NCI-H1092 treated with DMSO at 0.1 percent for 48 hours (cell line): ENCODE results near the gene MDGA2.

ENCODE experiments used
- DNase-seq: peaks from one replicate; lab custom pipeline; 2025; lab: John Stamatoyannopoulos, UW

The MDGA2 gene

GRCh38 chr14:47120645-47121044, 554.8 kb downstream of the MDGA2 start:
- no peak for DNase-seq

DNA sequence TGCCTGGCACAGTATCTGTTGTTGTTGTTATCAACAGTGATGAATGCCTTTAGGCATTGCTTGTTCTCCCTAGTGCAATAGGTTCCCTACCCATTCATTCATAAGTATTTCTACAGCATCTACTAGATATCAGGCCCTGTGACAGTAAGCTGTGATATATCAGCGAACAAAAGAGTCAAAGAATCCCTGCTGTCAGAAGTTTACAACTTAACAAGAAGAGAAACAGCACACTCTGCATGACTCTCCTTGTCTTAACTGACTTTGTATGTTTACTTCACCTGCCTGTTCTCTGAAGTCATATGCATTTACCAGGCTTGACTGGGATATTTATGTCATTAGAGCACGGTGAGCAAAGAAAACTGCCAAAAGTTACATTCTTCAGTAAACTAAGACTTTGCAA, 571.6 kb downstream of the MDGA2 start:
- no peak for DNase-seq

DNA sequence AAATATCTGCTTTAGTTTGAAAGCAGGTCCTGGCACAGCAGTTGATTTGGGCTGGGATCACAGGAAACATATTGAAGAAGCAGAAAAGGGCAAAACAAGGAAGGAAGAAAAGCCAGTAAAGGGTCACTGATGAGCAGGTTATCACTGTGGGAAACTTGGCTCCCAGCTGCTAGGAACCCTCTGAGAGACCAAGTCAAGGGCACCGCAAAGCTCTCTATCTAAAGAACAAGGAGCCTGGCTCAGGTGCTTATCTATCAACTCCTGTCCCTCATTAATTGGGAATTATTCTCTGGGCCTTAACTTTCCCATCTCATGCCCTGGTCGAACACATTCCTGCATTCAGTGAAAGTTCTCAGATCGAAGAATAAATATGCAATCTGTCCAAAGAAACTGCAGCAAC, 572.9 kb downstream of the MDGA2 start:
- DNase-seq: no peak

- DNase-seq: no peak
Observed at GRCh38 chr14:47085678-47086077, 589.7 kb downstream of the MDGA2 start.

- DNase-seq: no peak
Observed at GRCh38 chr14:47065326-47065725, 610.1 kb downstream of the MDGA2 start.

DNA sequence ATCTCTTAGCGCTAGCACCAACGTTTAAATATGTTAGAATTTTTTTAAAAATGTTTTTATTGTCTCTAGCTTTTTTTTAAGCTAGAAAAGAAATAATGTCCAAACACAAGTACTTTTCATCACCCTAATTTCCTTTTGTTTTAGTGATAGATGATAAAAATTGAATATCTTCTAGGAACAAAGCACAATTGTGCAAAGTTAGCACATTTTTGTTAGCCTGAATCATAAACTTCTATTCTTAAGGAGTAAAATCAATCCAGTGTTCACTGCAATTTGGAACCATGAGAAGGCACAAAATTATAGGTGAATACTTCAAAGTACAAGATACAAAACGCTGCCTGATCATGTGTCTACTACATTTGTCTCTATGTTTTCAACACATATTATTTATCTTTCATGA, 615.4 kb downstream of the MDGA2 start:
- DNase-seq: no peak

- no peak for DNase-seq
Observed at GRCh38 chr14:47057364-47057763, 618.0 kb downstream of the MDGA2 start.

- DNase-seq: peak; percentile 38
Observed at GRCh38 chr14:47044841-47045240, 630.6 kb downstream of the MDGA2 start.

DNA sequence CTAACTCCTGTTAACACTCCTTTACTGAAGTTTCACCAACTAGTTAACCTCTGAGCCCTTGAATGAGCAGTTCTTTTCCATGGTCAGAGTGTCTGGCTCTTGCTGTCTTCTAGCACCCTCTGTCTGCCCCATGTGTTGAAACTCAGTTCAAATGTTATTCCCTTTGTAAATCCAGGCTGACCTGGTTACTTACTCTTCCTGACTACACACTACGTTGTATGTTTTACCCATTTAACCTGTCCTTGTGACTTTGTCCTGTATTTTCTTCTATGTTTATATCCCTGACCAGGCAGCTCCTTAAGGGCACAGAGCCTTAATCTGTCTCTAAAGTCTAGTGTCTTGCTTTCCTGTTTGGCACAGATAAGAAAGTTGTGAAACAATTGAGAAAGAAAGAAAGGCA, 634.9 kb downstream of the MDGA2 start:
- DNase-seq: peak; percentile 22

DNA sequence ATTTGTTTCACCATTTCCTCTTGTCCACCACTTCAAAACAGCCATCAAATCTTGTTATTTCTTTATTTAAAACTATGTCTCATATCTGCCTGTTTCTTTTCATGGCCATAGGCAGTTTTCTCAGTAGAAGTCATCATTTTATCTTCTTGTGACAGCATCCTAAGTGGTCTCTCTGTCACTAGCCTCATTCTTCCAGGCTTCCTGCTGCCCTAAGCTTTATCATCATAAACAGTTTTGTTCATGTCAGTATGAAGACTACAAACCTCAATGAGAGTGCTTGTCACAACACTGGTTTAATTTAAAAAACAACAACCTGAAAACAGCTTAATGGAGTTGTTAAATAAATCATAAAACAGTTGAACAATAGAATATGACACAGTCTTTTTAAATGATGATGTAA, 636.1 kb downstream of the MDGA2 start:
- no peak for DNase-seq

DNA sequence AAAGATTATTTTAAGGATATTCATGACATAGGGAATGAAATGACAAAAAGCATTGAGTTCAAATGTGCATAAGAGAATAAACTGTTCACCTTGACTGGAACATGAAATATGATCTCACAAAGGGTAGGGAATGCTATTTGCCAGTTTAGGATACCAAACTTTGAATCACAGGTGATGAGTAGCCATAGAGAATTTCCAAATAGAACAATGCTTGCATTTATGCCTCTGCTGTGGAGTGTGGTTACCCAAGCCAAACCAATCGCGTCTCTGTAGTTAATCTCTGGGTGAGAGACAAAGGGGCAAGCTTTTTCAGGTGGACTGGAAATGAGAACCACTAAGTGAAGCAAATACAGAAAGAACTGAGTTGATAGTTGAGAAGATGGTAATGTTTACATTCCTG, 652.7 kb downstream of the MDGA2 start:
- DNase-seq: no peak

GRCh38 chr14:47020500-47020899, 654.9 kb downstream of the MDGA2 start:
- no peak for DNase-seq

GRCh38 chr14:47012533-47013280, 662.7 kb downstream of the MDGA2 start:
- no peak for DNase-seq

DNA sequence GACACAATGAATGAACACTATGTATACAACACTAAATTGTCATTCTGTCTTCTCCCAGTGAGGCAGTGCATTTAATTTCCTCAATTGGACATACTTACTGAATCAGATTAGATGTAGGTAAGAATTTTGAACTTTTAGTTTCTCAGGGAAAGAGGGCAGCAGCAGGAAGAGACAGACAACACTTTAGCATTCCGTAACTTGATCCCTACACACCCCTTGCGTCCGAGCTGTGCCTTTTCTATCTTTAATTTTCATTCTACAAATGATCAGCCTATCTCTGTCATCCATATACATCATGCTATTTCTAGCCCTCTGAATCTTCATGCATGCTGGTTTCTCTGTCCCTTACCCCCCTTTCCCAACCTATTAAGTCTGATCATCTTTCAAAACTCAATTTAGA, 665.8 kb downstream of the MDGA2 start:
- no peak for DNase-seq

GRCh38 chr14:47008732-47009131, 666.7 kb downstream of the MDGA2 start:
- DNase-seq: no peak

GRCh38 chr14:46999661-47000060, 675.7 kb downstream of the MDGA2 start:
- no peak for DNase-seq

DNA sequence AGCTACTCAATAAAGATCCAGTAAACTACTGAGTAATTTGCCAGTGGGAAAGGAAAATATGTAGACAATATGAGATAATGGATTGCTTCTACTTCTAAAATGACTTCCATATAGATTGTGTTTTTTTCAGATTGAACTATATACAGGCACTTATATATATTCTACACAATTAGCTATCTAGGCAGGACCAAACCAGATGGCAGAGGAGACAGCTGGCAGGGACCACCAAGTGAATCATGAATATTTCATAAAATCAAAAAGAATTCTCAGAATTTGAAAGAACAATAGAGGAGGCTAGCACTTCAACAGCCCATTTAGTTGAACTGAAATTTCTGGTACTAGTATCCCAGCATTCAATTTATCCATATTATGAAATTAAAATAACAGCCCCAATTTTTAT, 685.8 kb downstream of the MDGA2 start:
- DNase-seq: no peak

DNA sequence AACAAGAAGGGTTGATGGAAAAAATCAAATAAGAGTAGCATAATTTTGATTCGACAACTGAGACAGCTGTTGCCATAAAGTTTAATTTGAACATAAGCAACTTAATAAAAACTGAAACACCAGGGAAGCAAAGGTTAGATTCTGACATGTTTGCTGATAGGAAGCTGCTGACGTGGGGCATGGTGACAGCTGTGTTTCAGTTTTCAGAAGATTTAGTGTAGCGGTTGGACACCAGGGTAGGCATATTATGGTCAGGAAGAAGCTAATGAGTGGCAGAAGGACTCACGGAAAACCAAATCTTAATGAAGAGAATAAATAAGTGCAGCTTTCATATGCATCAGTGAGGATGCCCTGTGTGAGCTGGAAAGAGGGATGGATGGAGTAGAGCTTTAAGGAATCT, 687.1 kb downstream of the MDGA2 start:
- no peak for DNase-seq

- DNase-seq: no peak
Observed at GRCh38 chr14:46985529-46986380, 689.6 kb downstream of the MDGA2 start.

GRCh38 chr14:46973295-46973694, 702.1 kb downstream of the MDGA2 start:
- DNase-seq: no peak

DNA sequence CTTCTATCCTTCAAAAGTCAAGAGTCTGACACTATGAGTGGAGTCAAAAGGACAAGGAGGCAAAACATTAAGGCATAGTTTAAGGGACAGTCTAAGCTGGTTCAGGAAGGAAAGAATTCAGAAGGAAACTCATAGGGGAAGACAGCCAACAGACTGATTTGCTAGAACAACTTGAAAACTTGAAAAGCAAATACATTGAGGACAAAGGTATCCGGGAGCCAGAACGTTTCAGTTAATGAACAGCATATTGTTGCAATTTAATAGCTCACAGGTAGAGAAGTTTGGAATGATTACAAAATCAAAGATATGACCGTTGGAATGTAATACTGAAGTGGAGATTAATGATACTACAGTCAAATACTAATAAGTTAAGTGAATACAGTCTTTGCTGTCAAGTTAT, 711.0 kb downstream of the MDGA2 start:
- no peak for DNase-seq

GRCh38 chr14:46951103-46951502, 724.3 kb downstream of the MDGA2 start:
- no peak for DNase-seq

DNA sequence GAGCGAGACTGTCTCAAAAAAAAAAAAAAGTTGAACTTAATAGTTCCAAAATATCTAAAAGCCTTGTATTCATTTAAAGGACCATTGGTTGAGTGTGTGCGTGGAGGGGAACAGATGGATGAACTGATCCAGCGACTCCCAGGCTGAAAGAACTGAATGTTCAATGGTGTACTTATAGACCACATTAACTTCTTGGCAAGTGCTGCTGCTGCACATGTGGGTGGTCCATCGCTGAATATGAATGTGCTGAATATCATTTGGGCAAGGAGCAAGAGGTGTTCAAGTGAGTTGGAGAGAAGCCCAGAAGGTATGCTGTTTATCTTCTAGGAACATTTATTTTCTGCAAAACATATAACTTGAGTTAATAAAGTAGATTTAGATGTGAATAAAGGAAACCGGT, 734.8 kb downstream of the MDGA2 start:
- no peak for DNase-seq

DNA sequence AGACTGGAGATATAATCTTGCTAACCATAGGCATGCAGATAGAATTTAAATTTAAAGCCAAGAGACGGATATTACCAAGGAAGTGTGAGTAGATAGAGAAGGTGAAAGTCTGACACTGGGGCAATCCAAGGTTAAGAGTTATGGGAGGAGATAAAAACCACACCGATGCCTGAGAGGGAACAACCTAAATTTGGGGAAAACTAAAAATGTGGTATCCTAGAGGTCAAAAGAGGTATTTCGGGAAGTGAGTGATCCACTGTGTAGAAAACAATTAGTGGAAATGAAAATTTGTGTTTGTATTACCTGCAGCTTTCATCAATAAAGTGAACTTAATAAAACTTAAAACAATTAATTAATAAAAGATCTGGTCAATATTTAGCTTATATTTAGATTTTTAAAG, 754.9 kb downstream of the MDGA2 start:
- no peak for DNase-seq
